GM23248 (cell line): Measurements from ENCODE around the gene EPS8. TPM values are rescaled to one million over a fixed set of nuclear protein-coding genes. Genes with fewer than 3 reads are reported as not detected.

ENCODE experiments used
- DNase-seq: peaks from one replicate; pipeline ENCODE4 v3.0.0-alpha.2; 2015
- H2AFZ ChIP-seq: fragments of 200-600 bp; sonication (generic); 2 replicates; pipeline ENCODE4 v1.6.1; 2016; ENCODE audit warnings: antibody characterized with exemption
- H3F3A ChIP-seq: fragments of 200-600 bp; sonication (generic); 2 replicates; pipeline ENCODE4 v1.6.1; 2016; ENCODE audit warnings: mild to moderate bottlenecking, antibody characterized with exemption, mixed run types; ENCODE audit not compliant: insufficient read depth
- H3K27ac ChIP-seq: fragments of 200-600 bp; sonication (generic); 2 replicates; pipeline ENCODE4 v1.5.1; 2016; ENCODE audit warnings: mild to moderate bottlenecking
- H3K27me3 ChIP-seq: fragments of 200-600 bp; sonication (generic); replicated peaks from 2 replicates; pipeline ENCODE4 v1.6.1; 2016; ENCODE audit warnings: mild to moderate bottlenecking; ENCODE audit not compliant: insufficient read depth
- H3K36me3 ChIP-seq: fragments of 200-600 bp; sonication (generic); 2 replicates; pipeline ENCODE4 v1.6.1; 2016; ENCODE audit warnings: low read depth, mild to moderate bottlenecking
- H3K4me1 ChIP-seq: fragments of 200-600 bp; sonication (generic); 2 replicates; pipeline ENCODE4 v1.6.1; 2016; ENCODE audit warnings: mild to moderate bottlenecking; ENCODE audit not compliant: insufficient read depth
- H3K4me2 ChIP-seq: fragments of 200-600 bp; sonication (generic); one replicate; pipeline ENCODE4 v1.6.1; 2016; ENCODE audit warnings: mild to moderate bottlenecking; ENCODE audit not compliant: unreplicated experiment
- H3K4me3 ChIP-seq: fragments of 200-600 bp; sonication (generic); 2 replicates; pipeline ENCODE4 v1.5.1; 2016; ENCODE audit warnings: mild to moderate bottlenecking
- H3K79me2 ChIP-seq: fragments of 200-600 bp; sonication (generic); 2 replicates; pipeline ENCODE4 v1.6.1; 2016; ENCODE audit warnings: mild to moderate bottlenecking; ENCODE audit not compliant: insufficient read depth
- H3K9ac ChIP-seq: fragments of 200-600 bp; sonication (generic); 2 replicates; pipeline ENCODE4 v1.6.1; 2016; ENCODE audit warnings: mild to moderate bottlenecking
- H3K9me2 ChIP-seq: fragments of 200-600 bp; sonication (generic); 2 replicates; pipeline ENCODE4 v1.6.1; 2016; ENCODE audit warnings: mixed run types, mild to moderate bottlenecking, moderate library complexity; ENCODE audit not compliant: insufficient read depth
- H3K9me3 ChIP-seq: fragments of 200-600 bp; sonication (generic); one replicate; pipeline ENCODE4 v1.6.1; 2017; ENCODE audit warnings: low read depth
- H4K20me1 ChIP-seq: fragments of 200-600 bp; sonication (generic); 2 replicates; pipeline ENCODE4 v1.6.0; 2016; ENCODE audit not compliant: insufficient read depth
- EZH2 ChIP-seq: fragments of 200-600 bp; sonication (generic); IDR thresholded peaks from 2 replicates; pipeline ENCODE4 v1.6.1; 2018; ENCODE audit warnings: antibody characterized with exemption, mild to moderate bottlenecking; ENCODE audit not compliant: insufficient read depth, poor library complexity, severe bottlenecking
- EZH2phosphoT487 ChIP-seq: fragments of 200-600 bp; sonication (generic); IDR thresholded peaks from 2 replicates; pipeline ENCODE4 v1.6.1; 2018; ENCODE audit warnings: antibody characterized with exemption, moderate library complexity, mild to moderate bottlenecking, low read depth; ENCODE audit not compliant: insufficient read depth
- WGBS, 2 experiments: methylation state at CpG; one replicate each; pipeline ENCODE4 v1.1.6; 2015 to 2017; ENCODE audit warnings: low lambda C conversion rate in 2 of 2, low coverage in 1 of 2; ENCODE audit errors: missing lambda C conversion rate in 2 of 2; 5-methylcytosine and 5-hydroxymethylcytosine counted together
- in situ Hi-C: fragments of 300-500 bp; cut with MboI; formaldehyde crosslinking; loops from 2 replicates; pipeline ENCODE4 v1.15.0; 2020
- polyA plus RNA-seq: library from polyadenylated mRNA; unstranded; fragments of >200 nt; fragmentation: Nextera tagmentation; extraction: Ambion mirVana; gene quantifications from 2 replicates; pipeline ENCODE4 v1.2.1, GENCODE V29; 2016
- total RNA-seq: library from RNA; depleted of rRNA; stranded (reverse); fragments of >200 nt; shearing (Covaris generic); gene quantifications from 2 replicates; pipeline ENCODE4 v1.2.3, GENCODE V29; 2014

Gene EPS8
- total and polyA plus RNA-seq, 2 experiments from 2014 or later: 103 to 107 TPM

DNA sequence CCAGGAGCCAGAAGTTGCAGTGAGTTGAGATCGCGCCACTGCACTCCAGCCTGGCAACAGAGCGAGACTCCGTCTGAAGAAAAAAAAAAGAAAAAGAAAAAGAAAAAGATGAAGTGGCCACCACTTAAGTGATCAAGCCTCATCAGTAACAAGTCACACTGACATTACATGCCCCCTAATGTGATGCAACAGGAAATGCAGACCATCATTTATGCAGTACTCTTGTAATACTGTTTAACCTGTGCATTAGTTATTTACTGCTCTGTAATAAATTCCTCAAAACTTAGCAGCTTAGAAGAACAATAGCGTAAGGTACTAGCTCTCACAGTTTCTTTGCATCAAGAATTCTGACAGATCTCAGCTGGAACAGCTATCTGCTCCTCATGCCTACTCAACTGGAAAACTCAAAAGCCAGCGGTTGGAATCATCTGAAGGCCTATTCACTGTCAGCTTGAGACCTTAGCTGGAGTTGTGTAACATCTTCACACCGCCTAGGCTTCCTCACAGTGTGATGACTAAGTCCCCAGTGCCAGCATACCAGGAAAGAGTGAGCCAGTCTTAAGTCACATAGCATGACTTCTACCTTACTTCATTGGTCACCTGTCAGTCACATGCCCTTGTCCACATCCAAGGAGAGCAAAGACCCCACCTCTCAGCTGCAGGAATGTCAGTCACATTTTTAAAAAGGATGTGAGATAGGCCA, 31.5 kb downstream of the EPS8 start:
- Histone ChIP-seq H3K27me3 (no peaks in the 10 kb centered on the region), H3K4me2 (peak overlapping the region; percentile 79), H2AFZ (no peak overlapping the region), H3K9me3 (no peaks in the 10 kb centered on the region), H3K36me3 (0 out of 2 replicates have a peak, but pooled peaks cover 6% of the 10 kb centered on the region), H3K4me1 (peaks cover 61% of the 10 kb centered on the region), H3K79me2 (peaks cover 97% of the 10 kb centered on the region), H3K9ac (peak overlapping the region; percentile 61), H3K9me2 (no peaks in the 10 kb centered on the region; the same call in 1 of the 2 replicates), H4K20me1 (no peaks in the 10 kb centered on the region), H3K4me3 (peak overlapping the region; percentile 30; the same call in 1 of the 2 replicates), H3K27ac (peak overlapping the region; percentile 94), H3F3A (peaks cover 54% of the 10 kb centered on the region)
- 61 to 63% methylated on average over 7 of the region's 7 CpGs for WGBS, 2 experiments
- in situ Hi-C loops: no loop called here
- TF ChIP-seq EZH2 (no peak), EZH2phosphoT487 (no peak)
- DNase-seq: peak; percentile 98

DNA sequence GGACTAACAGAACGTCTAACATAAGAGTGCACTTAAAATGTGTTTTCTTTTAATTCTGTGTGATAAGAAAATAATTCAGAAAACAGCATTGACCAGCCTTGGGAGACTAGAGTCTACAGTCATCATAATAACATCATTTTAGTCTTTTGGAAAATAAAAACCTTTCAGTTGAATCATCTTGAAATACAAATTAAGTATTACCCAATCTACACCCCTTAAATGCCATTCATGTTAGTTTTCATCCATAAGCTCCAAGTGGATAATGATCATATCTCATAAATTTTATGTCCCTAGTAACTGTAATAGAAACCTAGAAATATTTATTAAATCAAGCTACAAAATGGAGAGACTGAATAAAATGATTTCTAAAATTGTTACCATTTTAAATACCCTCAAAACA, 32.4 kb downstream of the EPS8 start:
- H3K4me2 ChIP-seq: peak overlapping the region; percentile 79
- no peaks in the 10 kb centered on the region for H3K27me3 ChIP-seq
- DNase-seq: peak; percentile 74
- 3 to 6% methylated on average over 1 of the region's 1 CpG for WGBS, 2 experiments
- no peak for TF ChIP-seq EZH2phosphoT487
- no peak for TF ChIP-seq EZH2
- H2AFZ ChIP-seq: no peak overlapping the region
- H3K4me1 ChIP-seq: peaks cover 70% of the 10 kb centered on the region
- no peaks in the 10 kb centered on the region for H3K9me3 ChIP-seq
- H3F3A ChIP-seq: peaks cover 57% of the 10 kb centered on the region
- peak overlapping the region; percentile 61 for H3K9ac ChIP-seq
- peak overlapping the region; percentile 30 for H3K4me3 ChIP-seq
- H3K36me3 ChIP-seq: 0 out of 2 replicates have a peak, but pooled peaks cover 6% of the 10 kb centered on the region
- no peaks in the 10 kb centered on the region; the same call in 1 of the 2 replicates for H3K9me2 ChIP-seq
- H4K20me1 ChIP-seq: no peaks in the 10 kb centered on the region
- peak overlapping the region; percentile 94 for H3K27ac ChIP-seq
- in situ Hi-C loops: no loop called here
- H3K79me2 ChIP-seq: peaks cover 97% of the 10 kb centered on the region

DNA sequence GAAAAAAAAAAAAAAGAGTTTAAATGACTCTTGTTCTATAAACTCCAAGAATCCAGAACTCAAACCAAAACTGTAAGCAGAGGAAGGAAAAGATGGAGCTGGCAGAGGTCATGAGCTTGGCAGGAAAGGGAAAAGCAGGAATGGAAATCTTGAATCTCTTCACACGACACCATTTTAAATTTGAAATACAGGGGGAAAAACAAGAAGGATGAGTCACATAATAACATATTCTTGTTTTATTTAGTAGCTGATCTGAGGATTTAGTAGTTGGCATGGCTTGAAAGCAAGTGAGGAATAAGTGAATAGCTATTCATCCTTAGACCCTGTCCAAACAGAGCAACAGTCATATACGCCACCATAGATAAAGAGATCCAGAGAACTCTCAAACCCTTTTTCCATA, 35.0 kb downstream of the EPS8 start:
- H4K20me1 ChIP-seq: no peaks in the 10 kb centered on the region
- 39 to 49% methylated on average over 2 of the region's 2 CpGs for WGBS, 2 experiments
- no peak overlapping the region for H2AFZ ChIP-seq
- H3K4me1 ChIP-seq: peaks cover 88% of the 10 kb centered on the region
- H3K4me3 ChIP-seq: no peak overlapping the region
- no peaks in the 10 kb centered on the region for H3K36me3 ChIP-seq
- H3K27ac ChIP-seq: peak overlapping the region; percentile 70
- no peak overlapping the region for H3K9ac ChIP-seq
- in situ Hi-C loops: no loop called here
- peak; percentile 62 for DNase-seq
- TF ChIP-seq EZH2: no peak
- TF ChIP-seq EZH2phosphoT487: no peak
- no peaks in the 10 kb centered on the region; the same call in 1 of the 2 replicates for H3K9me2 ChIP-seq
- H3F3A ChIP-seq: peaks cover 72% of the 10 kb centered on the region
- H3K9me3 ChIP-seq: no peaks in the 10 kb centered on the region
- H3K79me2 ChIP-seq: peaks cover 97% of the 10 kb centered on the region
- H3K4me2 ChIP-seq: peak overlapping the region; percentile 11
- H3K27me3 ChIP-seq: no peaks in the 10 kb centered on the region

DNA sequence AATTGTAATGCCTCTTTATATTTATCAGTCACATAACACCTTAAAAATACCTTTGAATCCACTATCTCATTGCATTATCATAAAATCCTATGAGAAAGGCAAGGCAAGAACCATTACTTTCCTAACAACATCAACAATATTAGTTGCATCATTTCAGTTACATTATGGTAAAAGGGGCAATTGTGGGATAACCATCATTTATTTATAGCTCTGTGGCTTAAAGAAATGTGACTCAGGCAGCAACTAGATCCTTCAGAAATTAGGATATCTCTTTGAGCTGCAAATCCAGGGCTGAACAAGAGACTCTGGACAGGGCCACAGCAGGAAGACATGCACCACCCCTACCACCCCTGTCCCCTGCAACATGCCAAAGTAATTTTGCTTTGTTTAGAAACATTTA, 36.4 kb downstream of the EPS8 start:
- Histone ChIP-seq H3F3A (peaks cover 63% of the 10 kb centered on the region), H4K20me1 (no peaks in the 10 kb centered on the region), H3K4me2 (peak overlapping the region; percentile 23), H3K27ac (peak overlapping the region; percentile 70), H3K79me2 (peaks cover 99% of the 10 kb centered on the region), H2AFZ (no peak overlapping the region), H3K27me3 (no peaks in the 10 kb centered on the region), H3K36me3 (no peaks in the 10 kb centered on the region), H3K4me1 (peaks cover 77% of the 10 kb centered on the region), H3K4me3 (no peak overlapping the region), H3K9ac (peak overlapping the region; percentile 31; the same call in 1 of the 2 replicates), H3K9me3 (no peaks in the 10 kb centered on the region), H3K9me2 (no peaks in the 10 kb centered on the region)
- in situ Hi-C loops: no loop called here
- TF ChIP-seq EZH2 (no peak), EZH2phosphoT487 (no peak)
- peak; percentile 76 for DNase-seq

DNA sequence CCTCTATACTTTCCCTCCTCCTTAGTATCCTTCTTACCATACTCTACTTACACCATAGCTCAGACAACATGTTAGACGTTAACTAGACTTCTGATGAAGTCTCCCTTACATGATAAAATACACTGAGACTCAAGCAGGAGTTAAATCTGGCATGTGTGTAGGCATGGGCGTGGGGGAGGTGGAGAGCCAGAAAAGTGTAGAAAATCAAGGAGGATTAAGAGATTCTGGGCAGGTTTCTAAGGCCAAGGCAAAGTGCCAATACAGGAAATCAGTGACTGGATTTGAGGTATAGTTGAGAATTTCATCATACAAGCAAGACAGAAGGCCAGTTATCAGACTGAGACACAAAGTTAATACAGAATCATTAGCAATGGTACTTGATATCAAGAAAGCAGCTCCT, 37.4 kb downstream of the EPS8 start:
- Histone ChIP-seq H3K4me2 (no peak overlapping the region), H3K27me3 (no peaks in the 10 kb centered on the region), H3K9me3 (no peaks in the 10 kb centered on the region), H3K27ac (no peak overlapping the region), H3K79me2 (peaks cover 100% of the 10 kb centered on the region), H3K4me3 (no peak overlapping the region), H3K36me3 (no peaks in the 10 kb centered on the region), H3F3A (peaks cover 53% of the 10 kb centered on the region), H3K4me1 (peaks cover 66% of the 10 kb centered on the region), H4K20me1 (no peaks in the 10 kb centered on the region), H3K9ac (no peak overlapping the region), H3K9me2 (no peaks in the 10 kb centered on the region), H2AFZ (no peak overlapping the region)
- in situ Hi-C loops: no loop called here
- 94 to 97% methylated on average over 2 of the region's 2 CpGs for WGBS, 2 experiments
- TF ChIP-seq EZH2 (no peak), EZH2phosphoT487 (no peak)
- DNase-seq: no peak
